ENCODE results near the gene HELZ2.
"Not testable (repeated sequence)": the region's sequence is repeated elsewhere in the genome, so short reads cannot be mapped to it uniquely, and the experiment has no call there.

The HELZ2 gene

DNA sequence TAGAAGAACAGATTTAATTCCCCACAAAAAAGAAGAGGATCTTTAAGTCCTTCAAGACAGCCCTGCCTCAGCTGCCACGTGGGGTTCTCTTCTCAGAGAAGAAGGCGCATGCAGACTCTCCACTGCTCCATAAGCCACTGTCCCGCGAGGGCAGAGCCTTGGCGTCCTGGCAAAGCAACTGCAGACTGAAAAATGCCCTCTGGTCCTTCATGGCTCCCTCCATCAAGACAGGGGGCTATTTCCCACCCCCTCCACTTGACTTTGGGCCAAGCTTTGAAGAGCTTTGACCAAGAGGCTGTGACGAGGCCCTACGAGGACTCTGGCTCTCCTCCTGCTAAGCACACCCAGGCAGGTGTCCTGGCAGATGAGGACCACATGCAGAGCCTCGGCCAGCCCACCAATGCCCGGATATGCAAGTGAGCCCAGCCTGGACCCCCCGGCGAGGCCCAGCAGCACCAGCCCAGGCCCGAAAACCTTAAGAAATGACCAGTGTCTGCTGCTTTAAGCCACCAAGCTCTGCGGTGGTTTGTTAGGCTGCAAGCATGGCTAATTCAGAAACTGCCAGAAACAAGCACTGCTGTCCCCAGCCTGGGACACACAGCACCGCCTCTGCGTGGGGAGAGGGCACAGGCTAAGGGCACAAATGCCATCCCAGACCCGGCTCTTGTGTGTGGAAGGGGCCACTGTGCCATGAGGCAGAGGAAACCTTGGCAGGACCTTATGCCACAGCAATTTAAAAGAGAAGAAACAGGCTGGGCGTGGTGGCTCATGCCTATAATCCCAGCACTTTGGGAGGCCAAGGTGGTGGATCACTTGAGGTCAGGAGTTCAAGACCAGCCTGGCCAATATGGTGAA is 36.8 kb upstream of the HELZ2 start:
- H3K36me3 ChIP-seq (ENCODE audit: control insufficient read depth, insufficient read depth, low read length) = no peaks in the 10 kb centered on the region
- no peak overlapping the region for H3K27ac ChIP-seq (ENCODE audit: low read depth, low read length)
- H3K27me3 ChIP-seq (ENCODE audit: control insufficient read depth, insufficient read depth, low read length) = no peaks in the 10 kb centered on the region

DNA sequence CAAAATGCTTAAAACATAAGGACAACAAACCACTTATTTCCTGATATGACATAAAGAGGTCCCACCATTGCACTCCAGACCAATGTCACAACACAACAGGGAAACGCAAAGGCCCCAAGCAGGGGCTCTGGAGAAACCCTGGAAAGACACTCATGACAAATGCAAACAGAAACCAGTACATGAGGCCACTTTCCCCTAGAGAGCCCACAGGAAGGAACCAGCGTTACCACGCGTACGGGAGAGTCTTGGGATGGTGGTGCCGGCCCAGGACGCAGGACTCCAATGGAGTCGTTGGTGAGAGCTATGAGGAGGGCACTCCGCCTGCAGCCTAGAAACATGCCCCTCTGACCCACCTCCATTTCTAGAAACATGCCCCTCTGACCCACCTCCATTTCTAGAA is 32.6 kb upstream of the HELZ2 start:
- peaks cover 10% of the 10 kb centered on the region for H3K36me3 ChIP-seq (ENCODE audit: control insufficient read depth, insufficient read depth, low read length)
- no peak overlapping the region for H3K27ac ChIP-seq (ENCODE audit: low read depth, low read length)
- no peak overlapping the region for H3K9ac ChIP-seq (ENCODE audit: low read length)
- no peaks in the 10 kb centered on the region for H3K4me1 ChIP-seq (ENCODE audit: control insufficient read depth, insufficient read depth, low read length)
- no peak overlapping the region for H3K4me3 ChIP-seq (ENCODE audit: low read length)
- no peaks in the 10 kb centered on the region for H3K27me3 ChIP-seq (ENCODE audit: control insufficient read depth, insufficient read depth, low read length)

More for the DNA sequence above, 36.8 kb upstream of the HELZ2 start:
- H3K9ac ChIP-seq (ENCODE audit: low read length) = no peak overlapping the region
- H3K4me3 ChIP-seq (ENCODE audit: low read length) = no peak overlapping the region
- no peaks in the 10 kb centered on the region for H3K4me1 ChIP-seq (ENCODE audit: control insufficient read depth, insufficient read depth, low read length)

DNA sequence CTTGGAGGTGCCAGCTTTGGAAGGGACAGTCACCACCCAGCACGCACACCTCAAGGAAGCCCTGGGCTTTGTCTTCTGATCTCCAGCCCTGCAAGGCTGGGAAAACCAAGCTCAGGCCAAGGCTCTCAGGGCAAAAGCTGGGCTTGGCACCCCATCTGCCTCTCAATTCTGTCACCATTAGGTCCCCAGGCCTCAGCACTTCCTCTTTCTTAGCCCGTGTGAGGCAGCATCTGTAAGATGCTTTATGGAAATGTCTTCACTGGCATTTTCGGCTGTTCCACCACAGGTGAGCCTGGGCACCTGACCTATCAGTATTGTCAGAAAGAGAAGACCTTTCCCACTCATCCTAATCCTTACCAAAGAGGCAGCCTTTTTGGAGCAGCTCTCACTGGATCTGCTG is 28.3 kb upstream of the HELZ2 start:
- H3K36me3 ChIP-seq (ENCODE audit: control insufficient read depth, insufficient read depth, low read length) = peaks cover 20% of the 10 kb centered on the region
- no peaks in the 10 kb centered on the region for H3K4me1 ChIP-seq (ENCODE audit: control insufficient read depth, insufficient read depth, low read length)
- H3K27me3 ChIP-seq (ENCODE audit: control insufficient read depth, insufficient read depth, low read length) = no peaks in the 10 kb centered on the region
- no peak overlapping the region for H3K27ac ChIP-seq (ENCODE audit: low read depth, low read length)
- no peak overlapping the region for H3K9ac ChIP-seq (ENCODE audit: low read length)
- H3K4me3 ChIP-seq (ENCODE audit: low read length) = no peak overlapping the region

GRCh38 chr20:63601679-63602078 is 27.6 kb upstream of the HELZ2 start:
- H3K27me3 ChIP-seq (ENCODE audit: control insufficient read depth, insufficient read depth, low read length); H3K4me1 ChIP-seq (ENCODE audit: control insufficient read depth, insufficient read depth, low read length); H3K27ac ChIP-seq (ENCODE audit: low read depth, low read length); H3K4me3 ChIP-seq (ENCODE audit: low read length); H3K9ac ChIP-seq (ENCODE audit: low read length): not testable (repeated sequence)
- H3K36me3 ChIP-seq (ENCODE audit: control insufficient read depth, insufficient read depth, low read length) = peaks cover 20% of the 10 kb centered on the region

- H3K9ac ChIP-seq (ENCODE audit: low read length) = no peak overlapping the region
- H3K4me3 ChIP-seq (ENCODE audit: low read length) = no peak overlapping the region
- no peak overlapping the region for H3K27ac ChIP-seq (ENCODE audit: low read depth, low read length)
- H3K36me3 ChIP-seq (ENCODE audit: control insufficient read depth, insufficient read depth, low read length) = peaks cover 28% of the 10 kb centered on the region
- H3K4me1 ChIP-seq (ENCODE audit: control insufficient read depth, insufficient read depth, low read length) = no peaks in the 10 kb centered on the region
- H3K27me3 ChIP-seq (ENCODE audit: control insufficient read depth, insufficient read depth, low read length) = no peaks in the 10 kb centered on the region
Measured at GRCh38 chr20:63599396-63600050, 25.5 kb upstream of the HELZ2 start.

GRCh38 chr20:63598479-63599395 is 24.7 kb upstream of the HELZ2 start:
- no peaks in the 10 kb centered on the region for H3K27me3 ChIP-seq (ENCODE audit: control insufficient read depth, insufficient read depth, low read length)
- no peak overlapping the region for H3K9ac ChIP-seq (ENCODE audit: low read length)
- H3K36me3 ChIP-seq (ENCODE audit: control insufficient read depth, insufficient read depth, low read length) = peaks cover 28% of the 10 kb centered on the region
- H3K27ac ChIP-seq (ENCODE audit: low read depth, low read length) = no peak overlapping the region
- H3K4me1 ChIP-seq (ENCODE audit: control insufficient read depth, insufficient read depth, low read length) = no peaks in the 10 kb centered on the region
- no peak overlapping the region for H3K4me3 ChIP-seq (ENCODE audit: low read length)

DNA sequence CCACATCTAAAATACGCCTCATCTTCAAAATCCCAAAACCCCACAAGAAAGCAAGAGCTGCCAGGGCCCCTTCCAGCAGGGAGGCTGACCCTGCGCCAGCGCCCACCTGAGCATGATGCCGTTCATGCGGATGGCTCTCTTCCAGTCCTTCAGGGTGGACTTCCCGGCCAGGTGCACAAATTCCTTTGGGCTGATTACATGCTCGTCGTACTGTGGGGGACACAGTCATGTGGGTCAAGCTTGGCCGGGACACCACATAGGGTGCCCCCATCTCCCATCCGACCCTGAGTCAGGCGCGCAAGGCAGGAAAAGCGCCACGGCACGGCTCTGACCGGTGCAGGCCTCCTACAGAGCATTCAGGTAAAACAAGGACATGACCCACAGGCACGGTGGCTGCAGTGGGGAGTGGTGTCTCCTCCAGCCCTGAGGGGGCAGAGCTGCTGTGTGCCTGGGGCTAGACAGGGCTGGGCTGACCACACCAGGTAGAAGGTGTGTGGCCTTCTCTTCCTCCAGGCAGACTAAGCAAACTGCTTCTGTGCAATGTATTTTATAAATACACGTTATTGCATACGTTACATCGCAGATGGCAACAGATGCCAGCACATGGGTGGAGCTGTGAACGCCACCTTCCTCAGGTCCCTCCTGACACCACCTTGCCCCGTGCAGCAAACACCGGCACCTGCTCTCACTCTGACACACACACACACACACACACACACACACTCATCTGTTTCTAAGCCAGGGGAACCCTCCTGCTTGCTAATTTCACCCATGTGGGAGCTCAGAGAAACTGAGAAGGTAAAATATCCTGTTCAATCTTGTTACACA is 23.8 kb upstream of the HELZ2 start:
- no peak overlapping the region for H3K4me3 ChIP-seq (ENCODE audit: low read length)
- no peak overlapping the region for H3K27ac ChIP-seq (ENCODE audit: low read depth, low read length)
- no peak overlapping the region for H3K9ac ChIP-seq (ENCODE audit: low read length)
- peaks cover 30% of the 10 kb centered on the region for H3K36me3 ChIP-seq (ENCODE audit: control insufficient read depth, insufficient read depth, low read length)
- H3K27me3 ChIP-seq (ENCODE audit: control insufficient read depth, insufficient read depth, low read length) = no peaks in the 10 kb centered on the region
- no peaks in the 10 kb centered on the region for H3K4me1 ChIP-seq (ENCODE audit: control insufficient read depth, insufficient read depth, low read length)

DNA sequence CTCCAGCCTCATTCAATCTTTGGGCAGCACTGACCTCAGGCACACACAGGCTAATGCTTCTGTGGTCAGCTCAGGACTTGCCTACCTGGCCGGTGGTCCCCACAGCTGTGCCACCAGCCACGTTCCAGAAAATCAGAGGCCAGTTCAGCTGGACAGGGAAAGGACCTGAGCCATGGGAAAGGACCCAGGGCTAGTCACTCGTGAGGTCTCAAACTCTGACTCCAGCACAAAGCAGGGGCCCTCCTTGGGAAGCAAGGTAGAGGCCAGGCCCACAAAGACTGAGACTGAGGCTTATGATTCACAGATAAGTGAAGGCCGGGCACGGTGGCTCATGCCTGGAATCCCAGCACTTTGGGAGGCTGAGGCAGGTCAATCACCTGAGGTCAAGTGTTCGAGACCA is 22.4 kb upstream of the HELZ2 start:
- Histone ChIP-seq H3K4me3 (ENCODE audit: low read length) (no peak overlapping the region), H3K27ac (ENCODE audit: low read depth, low read length) (no peak overlapping the region), H3K36me3 (ENCODE audit: control insufficient read depth, insufficient read depth, low read length) (peaks cover 27% of the 10 kb centered on the region), H3K9ac (ENCODE audit: low read length) (no peak overlapping the region), H3K4me1 (ENCODE audit: control insufficient read depth, insufficient read depth, low read length) (no peaks in the 10 kb centered on the region), H3K27me3 (ENCODE audit: control insufficient read depth, insufficient read depth, low read length) (no peaks in the 10 kb centered on the region)

GRCh38 chr20:63595416-63596127 is 21.5 kb upstream of the HELZ2 start:
- Histone ChIP-seq H3K4me3 (ENCODE audit: low read length) (no peak overlapping the region), H3K36me3 (ENCODE audit: control insufficient read depth, insufficient read depth, low read length) (peaks cover 22% of the 10 kb centered on the region), H3K4me1 (ENCODE audit: control insufficient read depth, insufficient read depth, low read length) (no peaks in the 10 kb centered on the region), H3K9ac (ENCODE audit: low read length) (no peak overlapping the region), H3K27me3 (ENCODE audit: control insufficient read depth, insufficient read depth, low read length) (no peaks in the 10 kb centered on the region), H3K27ac (ENCODE audit: low read depth, low read length) (no peak overlapping the region)

DNA sequence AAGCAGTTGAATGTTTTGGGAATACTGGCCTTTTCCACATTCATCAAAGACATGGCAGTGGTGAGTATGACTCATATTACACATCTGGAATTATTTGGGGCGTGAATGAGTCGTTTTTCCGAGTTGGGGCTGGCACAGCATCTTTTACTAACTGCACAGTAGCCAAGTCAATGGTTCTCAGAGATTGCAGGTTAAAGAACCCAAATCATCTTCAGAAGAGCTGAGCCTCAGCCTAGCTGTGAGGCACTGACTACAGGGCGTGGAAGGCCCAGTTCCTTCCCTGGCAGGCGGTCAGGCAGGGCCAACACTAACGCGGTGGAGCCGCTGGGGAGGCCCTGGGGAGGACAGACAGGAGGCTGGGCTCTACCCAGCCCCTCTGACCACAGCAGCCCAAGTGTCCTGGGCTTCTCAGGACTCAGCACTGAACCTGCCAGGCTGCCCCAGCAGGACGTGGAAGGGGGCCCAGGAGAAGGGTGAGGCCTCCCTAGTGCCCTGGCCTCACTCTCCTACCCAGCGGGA is 20.1 kb upstream of the HELZ2 start:
- Histone ChIP-seq H3K36me3 (ENCODE audit: control insufficient read depth, insufficient read depth, low read length) (peaks cover 22% of the 10 kb centered on the region), H3K4me1 (ENCODE audit: control insufficient read depth, insufficient read depth, low read length) (no peaks in the 10 kb centered on the region), H3K9ac (ENCODE audit: low read length) (no peak overlapping the region), H3K27ac (ENCODE audit: low read depth, low read length) (peak overlapping the region; percentile 17), H3K27me3 (ENCODE audit: control insufficient read depth, insufficient read depth, low read length) (no peaks in the 10 kb centered on the region), H3K4me3 (ENCODE audit: low read length) (no peak overlapping the region)

DNA sequence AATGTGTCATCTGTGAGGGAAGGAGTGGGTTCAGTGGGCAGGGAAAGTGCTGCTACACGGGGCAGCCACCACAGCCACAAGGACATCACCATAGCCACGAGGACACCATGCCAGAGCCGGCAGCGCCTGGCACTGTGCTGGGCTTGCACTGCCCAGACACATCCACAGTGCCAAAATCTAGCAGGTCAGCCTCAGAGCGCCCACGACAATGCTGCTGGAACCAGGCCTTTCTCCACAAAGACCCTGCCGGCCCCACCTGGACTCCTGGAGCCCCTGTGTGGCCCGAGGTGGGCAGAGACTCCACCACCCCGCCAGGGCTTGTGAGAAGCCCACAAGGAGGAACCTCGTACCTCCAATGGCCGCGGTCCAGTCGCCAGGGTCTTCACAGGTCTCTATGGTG is 18.6 kb upstream of the HELZ2 start:
- no peak overlapping the region for H3K27ac ChIP-seq (ENCODE audit: low read depth, low read length)
- no peaks in the 10 kb centered on the region for H3K4me1 ChIP-seq (ENCODE audit: control insufficient read depth, insufficient read depth, low read length)
- H3K36me3 ChIP-seq (ENCODE audit: control insufficient read depth, insufficient read depth, low read length) = peaks cover 18% of the 10 kb centered on the region
- H3K9ac ChIP-seq (ENCODE audit: low read length) = no peak overlapping the region
- no peak overlapping the region for H3K4me3 ChIP-seq (ENCODE audit: low read length)
- no peaks in the 10 kb centered on the region for H3K27me3 ChIP-seq (ENCODE audit: control insufficient read depth, insufficient read depth, low read length)
